GM21390 (cell line): ENCODE measurements around the gene CHCHD3.

Experiments
- ATAC-seq: cut with Tn5 transposase; IDR thresholded peaks from one replicate; pipeline ENCODE4 v1.9.1; 2021; ENCODE audit not compliant: unreplicated experiment

CHCHD3 gene

GRCh38 chr7:132869166-132869861, 212.6 kb downstream of the CHCHD3 start:
- ATAC-seq, result no peak

GRCh38 chr7:132866551-132866950, 215.3 kb downstream of the CHCHD3 start:
- no peak for ATAC-seq

- ATAC-seq, result no peak
Measured at GRCh38 chr7:132866144-132866531, 215.8 kb downstream of the CHCHD3 start.

GRCh38 chr7:132865366-132866143, 216.3 kb downstream of the CHCHD3 start:
- ATAC-seq, result no peak

GRCh38 chr7:132861940-132862554, 219.8 kb downstream of the CHCHD3 start:
- no peak for ATAC-seq

- no peak for ATAC-seq
Measured at GRCh38 chr7:132861424-132861823, 220.5 kb downstream of the CHCHD3 start.

- ATAC-seq, result no peak
Measured at GRCh38 chr7:132859199-132859598, 222.7 kb downstream of the CHCHD3 start.

- no peak for ATAC-seq
Measured at GRCh38 chr7:132858760-132859159, 223.1 kb downstream of the CHCHD3 start.

GRCh38 chr7:132858251-132858650, 223.6 kb downstream of the CHCHD3 start:
- ATAC-seq, result no peak

GRCh38 chr7:132857703-132858102, 224.2 kb downstream of the CHCHD3 start:
- no peak for ATAC-seq

GRCh38 chr7:132857031-132857430, 224.9 kb downstream of the CHCHD3 start:
- no peak for ATAC-seq

- no peak for ATAC-seq
Measured at GRCh38 chr7:132856416-132856815, 225.5 kb downstream of the CHCHD3 start.

- ATAC-seq, result no peak
Measured at GRCh38 chr7:132855901-132856300, 226.0 kb downstream of the CHCHD3 start.

- ATAC-seq, result no peak
Measured at GRCh38 chr7:132854238-132854637, 227.7 kb downstream of the CHCHD3 start.

- no peak for ATAC-seq
Measured at GRCh38 chr7:132847376-132847775, 234.5 kb downstream of the CHCHD3 start.

GRCh38 chr7:132846086-132846485, 235.8 kb downstream of the CHCHD3 start:
- ATAC-seq, result no peak

GRCh38 chr7:132842478-132842877, 239.4 kb downstream of the CHCHD3 start:
- ATAC-seq, result no peak

GRCh38 chr7:132840199-132840598, 241.7 kb downstream of the CHCHD3 start:
- no peak for ATAC-seq

- no peak for ATAC-seq
Measured at GRCh38 chr7:132838313-132838712, 243.6 kb downstream of the CHCHD3 start.

- no peak for ATAC-seq
Measured at GRCh38 chr7:132837529-132837928, 244.4 kb downstream of the CHCHD3 start.

GRCh38 chr7:132836746-132837145, 245.1 kb downstream of the CHCHD3 start:
- ATAC-seq, result no peak

GRCh38 chr7:132830941-132831340, 250.9 kb downstream of the CHCHD3 start:
- no peak for ATAC-seq
